Osteoblast (primary cell): Measurements from ENCODE around the gene TMEM164. TPM values are rescaled to one million over a fixed set of nuclear protein-coding genes. Genes with fewer than 3 reads are reported as not detected.

Experiments
- DNase-seq: peaks from one replicate; pipeline ENCODE4 v3.0.0; 2011; ENCODE audit warnings: low spot score, mixed read lengths; ENCODE audit not compliant: insufficient read length; ENCODE audit errors: missing footprints
- H2AFZ ChIP-seq: 2 replicates; pipeline ENCODE4 v1.6.0; 2011; ENCODE audit warnings: mild to moderate bottlenecking, low read length
- H3K27ac ChIP-seq: 2 replicates; pipeline ENCODE4 v1.5.1; 2011; ENCODE audit warnings: mild to moderate bottlenecking, low read depth, low read length, moderate library complexity
- H3K27me3 ChIP-seq: 2 replicates; pipeline ENCODE4 v1.6.0; 2012; ENCODE audit warnings: mild to moderate bottlenecking, control low read depth, inconsistent platforms, low read length, moderate library complexity; ENCODE audit not compliant: insufficient read depth
- H3K36me3 ChIP-seq: 2 replicates; pipeline ENCODE4 v1.5.1; 2011; ENCODE audit warnings: mild to moderate bottlenecking, low read length, control low read depth, moderate library complexity; ENCODE audit not compliant: insufficient read depth
- H3K4me1 ChIP-seq: 2 replicates; pipeline ENCODE4 v1.5.1; 2011; ENCODE audit warnings: mild to moderate bottlenecking, low read length, control low read depth, moderate library complexity; ENCODE audit not compliant: insufficient read depth
- H3K4me2 ChIP-seq: 2 replicates; pipeline ENCODE4 v1.6.0; 2011; ENCODE audit warnings: mild to moderate bottlenecking, low read length; ENCODE audit not compliant: insufficient read depth
- H3K4me3 ChIP-seq: fragments of 200-600 bp; sonication (generic); 3 replicates; pipeline ENCODE4 v1.5.1; 2012; ENCODE audit warnings: mild to moderate bottlenecking, low read length, inconsistent platforms; ENCODE audit not compliant: insufficient read depth
- H3K79me2 ChIP-seq: 2 replicates; pipeline ENCODE4 v1.6.0; 2012; ENCODE audit warnings: mild to moderate bottlenecking, low read length, control low read depth, inconsistent platforms; ENCODE audit not compliant: insufficient read depth
- H3K9me3 ChIP-seq: 2 replicates; pipeline ENCODE4 v1.5.1; 2011; ENCODE audit warnings: low read depth, low read length, control low read depth
- H4K20me1 ChIP-seq: 2 replicates; pipeline ENCODE4 v1.6.0; 2012; ENCODE audit warnings: mild to moderate bottlenecking, low read length, control low read depth; ENCODE audit not compliant: insufficient read depth
- total RNA-seq: library from RNA; depleted of rRNA; stranded (reverse); fragments of >200 nt; gene quantifications from 2 replicates; pipeline ENCODE4 v1.2.3, GENCODE V29; 2012
- TF ChIP-seq, protein P1 (sequence below): IDR thresholded peaks from 2 replicates; pipeline ENCODE4 v1.5.1; 2011; ENCODE audit warnings: mild to moderate bottlenecking, low read depth, low read length, moderate library complexity; ENCODE audit errors: extremely low read depth

TMEM164 gene
- total RNA-seq, 1 donor = 7.6 TPM

DNA sequence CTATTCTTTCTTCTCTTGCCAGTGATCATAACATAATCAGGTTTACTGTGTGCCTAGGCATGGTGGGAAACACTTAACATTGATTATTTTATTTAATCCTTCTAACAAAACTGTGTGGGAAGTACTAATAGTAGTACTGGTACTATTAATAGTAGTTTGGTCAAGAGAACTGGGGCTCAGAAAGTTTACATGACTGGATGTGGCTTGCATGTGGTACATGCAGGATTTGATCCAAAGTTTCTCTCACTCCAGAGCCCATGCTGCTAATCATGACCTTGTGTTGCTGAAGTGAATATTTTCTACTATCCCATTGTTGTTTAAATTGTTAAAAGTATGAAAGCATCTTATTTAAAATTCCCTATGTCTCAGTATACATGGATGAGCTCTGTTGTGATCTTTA lies 78.4 kb downstream of the TMEM164 start:
- H3K4me2 ChIP-seq = no peak overlapping the region

DNA sequence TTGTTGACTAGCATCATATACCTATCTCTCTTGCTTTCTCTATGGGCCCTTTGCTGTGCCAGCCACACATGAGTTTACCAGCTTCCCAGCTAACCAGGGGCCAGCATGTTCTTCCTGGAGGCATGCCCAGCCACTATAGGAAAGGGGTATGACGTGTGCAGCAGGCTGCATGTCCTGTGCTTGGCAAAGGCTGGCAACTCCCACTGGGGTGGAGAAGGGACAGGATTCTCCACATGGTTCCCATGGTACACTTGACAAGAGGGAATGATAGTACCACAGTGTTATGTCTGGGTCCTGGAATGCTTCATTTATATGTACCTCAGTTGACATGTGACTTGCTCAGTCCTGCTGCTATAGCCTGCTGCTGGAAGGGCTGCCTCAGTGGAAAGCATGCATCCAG lies 78.8 kb downstream of the TMEM164 start:
- H3K4me1 ChIP-seq = peaks cover 28% of the 10 kb centered on the region
- peak overlapping the region; percentile 5 for H3K4me2 ChIP-seq
- TF ChIP-seq, protein P1, sequence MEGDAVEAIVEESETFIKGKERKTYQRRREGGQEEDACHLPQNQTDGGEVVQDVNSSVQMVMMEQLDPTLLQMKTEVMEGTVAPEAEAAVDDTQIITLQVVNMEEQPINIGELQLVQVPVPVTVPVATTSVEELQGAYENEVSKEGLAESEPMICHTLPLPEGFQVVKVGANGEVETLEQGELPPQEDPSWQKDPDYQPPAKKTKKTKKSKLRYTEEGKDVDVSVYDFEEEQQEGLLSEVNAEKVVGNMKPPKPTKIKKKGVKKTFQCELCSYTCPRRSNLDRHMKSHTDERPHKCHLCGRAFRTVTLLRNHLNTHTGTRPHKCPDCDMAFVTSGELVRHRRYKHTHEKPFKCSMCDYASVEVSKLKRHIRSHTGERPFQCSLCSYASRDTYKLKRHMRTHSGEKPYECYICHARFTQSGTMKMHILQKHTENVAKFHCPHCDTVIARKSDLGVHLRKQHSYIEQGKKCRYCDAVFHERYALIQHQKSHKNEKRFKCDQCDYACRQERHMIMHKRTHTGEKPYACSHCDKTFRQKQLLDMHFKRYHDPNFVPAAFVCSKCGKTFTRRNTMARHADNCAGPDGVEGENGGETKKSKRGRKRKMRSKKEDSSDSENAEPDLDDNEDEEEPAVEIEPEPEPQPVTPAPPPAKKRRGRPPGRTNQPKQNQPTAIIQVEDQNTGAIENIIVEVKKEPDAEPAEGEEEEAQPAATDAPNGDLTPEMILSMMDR = no peak
- no peaks in the 10 kb centered on the region for H4K20me1 ChIP-seq
- H3K27ac ChIP-seq = peak overlapping the region; percentile 81
- no peaks in the 10 kb centered on the region for H3K9me3 ChIP-seq
- H3K27me3 ChIP-seq = no peaks in the 10 kb centered on the region
- peak; percentile 11 for DNase-seq
- H2AFZ ChIP-seq = no peak overlapping the region
- peak overlapping the region; percentile 4 for H3K4me3 ChIP-seq
- H3K79me2 ChIP-seq = no peaks in the 10 kb centered on the region
- no peaks in the 10 kb centered on the region for H3K36me3 ChIP-seq

More for the DNA sequence above, 78.4 kb downstream of the TMEM164 start:
- Histone ChIP-seq H3K36me3 (no peaks in the 10 kb centered on the region), H4K20me1 (no peaks in the 10 kb centered on the region), H3K79me2 (no peaks in the 10 kb centered on the region), H3K27me3 (no peaks in the 10 kb centered on the region), H3K4me3 (no peak overlapping the region), H3K27ac (peak overlapping the region; percentile 81), H2AFZ (no peak overlapping the region), H3K4me1 (peaks cover 24% of the 10 kb centered on the region), H3K9me3 (no peaks in the 10 kb centered on the region)
- peak; percentile 14 for DNase-seq
- TF ChIP-seq, protein P1 = no peak

DNA sequence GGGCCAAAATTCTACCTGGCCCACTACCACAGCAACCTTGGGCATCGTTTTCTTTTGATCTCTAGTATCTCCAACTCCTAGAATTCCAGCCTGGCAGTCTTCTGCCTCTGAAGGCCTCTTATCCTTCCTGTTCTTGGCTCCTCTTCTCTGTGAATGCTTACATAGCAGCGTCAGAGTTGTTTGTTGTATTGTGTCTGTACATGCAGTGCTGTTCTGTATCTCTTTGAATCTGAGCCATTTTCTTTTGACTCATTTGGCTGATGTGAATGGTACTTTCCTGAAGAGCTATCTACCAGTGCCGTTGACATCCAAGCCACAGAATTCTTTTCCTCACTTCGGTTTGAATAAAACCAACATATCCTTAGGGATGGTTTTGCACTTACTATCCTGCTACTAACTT lies 79.2 kb downstream of the TMEM164 start:
- Histone ChIP-seq H2AFZ (no peak overlapping the region), H3K27me3 (no peaks in the 10 kb centered on the region), H3K27ac (peak overlapping the region; percentile 81), H3K4me2 (peak overlapping the region; percentile 5), H4K20me1 (no peaks in the 10 kb centered on the region), H3K9me3 (no peaks in the 10 kb centered on the region), H3K4me1 (peaks cover 29% of the 10 kb centered on the region), H3K79me2 (no peaks in the 10 kb centered on the region), H3K36me3 (no peaks in the 10 kb centered on the region), H3K4me3 (peak overlapping the region; percentile 4)
- TF ChIP-seq, protein P1 = no peak
- DNase-seq = no peak

DNA sequence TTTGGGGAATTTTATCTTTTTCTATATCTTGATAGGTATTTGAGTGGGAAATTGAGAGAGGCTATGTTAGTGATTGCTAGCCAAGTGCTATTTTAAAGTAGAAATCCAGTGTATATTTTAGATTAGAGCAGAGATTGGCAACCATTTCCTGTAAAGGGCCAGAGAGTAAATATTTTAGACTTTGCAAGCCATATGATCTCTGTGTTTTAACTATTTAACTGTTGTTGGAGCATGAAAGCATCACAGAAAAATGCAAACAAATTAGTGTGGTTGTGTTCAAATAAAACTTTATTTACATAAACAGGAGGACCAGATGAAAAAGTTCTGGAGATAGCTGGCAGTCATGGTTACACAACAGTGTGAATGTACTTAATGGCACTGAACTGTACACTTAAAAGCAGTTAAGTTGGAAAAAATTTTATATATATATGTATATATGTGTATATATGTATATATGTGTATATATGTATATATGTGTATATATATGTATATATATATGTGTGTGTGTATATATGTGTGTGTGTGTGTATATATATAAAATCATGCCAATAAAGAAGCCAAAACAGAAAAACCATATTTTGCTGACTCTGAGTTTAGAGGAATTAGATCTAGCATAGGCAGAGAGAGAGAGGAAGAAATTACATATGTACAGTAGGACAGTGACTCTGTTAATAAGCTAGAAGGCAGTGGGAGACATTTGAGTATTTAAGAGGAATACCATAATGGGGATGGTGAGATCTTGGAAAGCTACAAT lies 83.4 kb downstream of the TMEM164 start:
- Histone ChIP-seq H3K4me2 (peak overlapping the region; percentile 73), H3K36me3 (no peaks in the 10 kb centered on the region)

More for the DNA sequence above, 83.4 kb downstream of the TMEM164 start:
- Histone ChIP-seq H2AFZ (no peak overlapping the region), H3K4me1 (peaks cover 45% of the 10 kb centered on the region), H3K27me3 (no peaks in the 10 kb centered on the region), H4K20me1 (no peaks in the 10 kb centered on the region), H3K79me2 (no peaks in the 10 kb centered on the region), H3K9me3 (no peaks in the 10 kb centered on the region), H3K4me3 (no peak overlapping the region), H3K27ac (peak overlapping the region; percentile 98)
- no peak for DNase-seq
- TF ChIP-seq, protein P1 = no peak
